Stimulated activated CD4-positive, alpha-beta T cell treated with anti-CD3 and anti-CD28 coated beads, Interleukin-12 subunit alpha, Interleukin-12 subunit beta, amount 100 ng/mL, for 4 hours (primary cell): ENCODE measurements around the gene KIRREL1.

Experiments used
- DNase-seq: peaks from one replicate; pipeline ENCODE4 v3.0.0-alpha.2; 2020

The KIRREL1 gene

DNA sequence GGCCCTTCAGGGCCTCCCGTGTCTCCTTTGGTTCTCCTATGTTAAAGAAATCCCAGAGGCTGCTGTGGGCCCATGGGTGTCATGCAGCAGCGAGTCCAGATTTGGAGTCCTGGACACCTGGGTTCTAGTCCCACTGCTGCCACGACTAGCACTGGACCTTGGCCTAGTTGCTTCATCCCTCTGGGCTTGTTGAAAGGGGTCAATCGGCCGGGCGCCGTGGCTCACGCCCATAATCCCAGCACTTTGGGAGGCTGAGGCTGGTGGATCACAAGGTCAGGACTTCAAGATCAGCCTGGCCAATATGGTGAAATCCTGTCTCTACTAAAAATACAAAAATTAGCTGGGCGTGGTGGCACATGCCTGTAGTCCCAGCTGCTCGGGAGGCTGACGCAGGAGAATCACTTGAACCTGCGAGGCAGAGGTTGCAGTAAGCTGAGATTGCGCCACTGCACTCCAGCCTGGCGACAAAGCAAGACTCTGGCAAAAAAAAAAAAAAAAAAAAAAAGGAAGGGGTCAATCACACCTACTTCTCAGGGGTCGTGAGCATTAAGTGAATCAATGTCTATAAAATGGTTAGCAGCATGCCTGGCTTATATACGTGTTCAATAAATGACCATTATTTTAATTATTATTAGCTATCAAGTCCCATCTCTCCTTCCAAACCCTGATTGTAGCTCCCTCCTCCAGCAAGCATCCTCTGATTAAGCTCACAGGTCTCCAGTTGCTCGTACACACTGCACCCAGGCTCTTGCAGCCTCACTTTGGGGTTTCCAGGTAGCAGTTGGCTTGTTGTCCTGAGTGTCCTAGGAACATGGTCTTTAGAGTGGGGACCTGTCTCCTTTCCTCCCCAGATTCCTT lies 43.8 kb downstream of the KIRREL1 start:
- no peak for DNase-seq

DNA sequence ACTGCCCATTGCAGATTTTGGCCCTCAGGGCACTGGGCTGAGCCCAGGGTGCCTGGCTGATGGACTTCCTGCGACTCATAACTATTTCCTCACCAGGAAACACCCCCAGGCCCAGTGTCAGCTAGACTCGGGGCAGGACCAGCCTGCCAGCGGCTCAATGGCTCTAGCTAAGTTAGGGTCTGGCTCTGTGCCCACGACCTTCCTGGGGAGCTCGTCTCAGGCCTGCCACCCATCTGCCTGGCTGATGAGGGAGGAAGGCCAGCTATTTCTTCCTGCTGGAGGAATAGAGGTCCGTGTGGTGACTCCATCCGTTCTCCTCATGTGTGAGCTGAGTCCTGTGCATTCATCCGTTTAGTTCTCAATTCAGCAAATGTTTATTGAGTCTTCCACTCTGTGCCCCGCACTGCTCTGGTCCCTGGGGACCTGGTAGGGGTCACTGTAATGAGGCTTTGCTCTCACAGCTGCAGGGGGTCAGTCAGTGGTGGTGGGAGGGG lies 44.5 kb downstream of the KIRREL1 start:
- DNase-seq: no peak

GRCh38 chr1:158038793-158039192 lies 45.3 kb downstream of the KIRREL1 start:
- DNase-seq: no peak

DNA sequence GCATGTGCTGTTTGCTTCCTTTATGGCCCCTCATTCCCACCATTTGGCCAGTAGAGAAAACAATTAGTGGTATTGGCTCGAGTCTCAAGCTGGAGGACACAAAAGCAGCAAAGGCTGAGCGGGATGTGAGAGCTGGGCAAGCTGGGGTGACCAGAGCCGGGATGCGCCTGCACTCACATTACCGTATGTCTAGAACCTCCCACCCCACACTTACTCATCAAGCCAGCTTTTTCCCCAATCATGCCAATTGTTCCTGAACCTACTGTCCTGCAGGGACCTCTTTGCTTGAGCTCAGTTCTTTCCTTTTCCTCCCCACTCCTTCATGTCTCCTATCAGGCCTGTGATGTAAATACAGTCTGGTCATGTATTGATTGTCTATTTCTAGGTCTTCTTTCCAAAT lies 45.9 kb downstream of the KIRREL1 start:
- DNase-seq: no peak

GRCh38 chr1:158040323-158040722 lies 46.9 kb downstream of the KIRREL1 start:
- no peak for DNase-seq

DNA sequence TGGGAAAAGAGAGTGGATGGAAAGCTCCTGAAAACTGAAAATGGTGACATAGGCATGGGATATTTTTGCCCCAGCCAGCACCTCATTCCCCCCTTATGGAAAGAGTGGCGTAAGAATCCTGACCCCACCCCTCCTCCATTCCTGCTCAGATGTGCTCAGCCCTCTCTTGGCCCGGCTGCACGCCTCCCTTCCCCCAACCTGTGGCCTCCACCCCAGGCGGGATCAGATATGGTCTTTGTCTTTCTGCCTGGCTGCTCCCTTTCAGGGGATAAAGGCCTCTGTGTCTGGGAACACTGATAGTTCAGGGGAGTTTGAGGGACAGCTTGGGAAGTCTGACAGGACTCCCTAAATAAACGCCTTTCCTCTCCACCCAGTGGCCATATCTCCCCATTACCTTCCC lies 49.8 kb downstream of the KIRREL1 start:
- DNase-seq: no peak

- no peak for DNase-seq
Measured at GRCh38 chr1:158045639-158046038, 52.2 kb downstream of the KIRREL1 start.

DNA sequence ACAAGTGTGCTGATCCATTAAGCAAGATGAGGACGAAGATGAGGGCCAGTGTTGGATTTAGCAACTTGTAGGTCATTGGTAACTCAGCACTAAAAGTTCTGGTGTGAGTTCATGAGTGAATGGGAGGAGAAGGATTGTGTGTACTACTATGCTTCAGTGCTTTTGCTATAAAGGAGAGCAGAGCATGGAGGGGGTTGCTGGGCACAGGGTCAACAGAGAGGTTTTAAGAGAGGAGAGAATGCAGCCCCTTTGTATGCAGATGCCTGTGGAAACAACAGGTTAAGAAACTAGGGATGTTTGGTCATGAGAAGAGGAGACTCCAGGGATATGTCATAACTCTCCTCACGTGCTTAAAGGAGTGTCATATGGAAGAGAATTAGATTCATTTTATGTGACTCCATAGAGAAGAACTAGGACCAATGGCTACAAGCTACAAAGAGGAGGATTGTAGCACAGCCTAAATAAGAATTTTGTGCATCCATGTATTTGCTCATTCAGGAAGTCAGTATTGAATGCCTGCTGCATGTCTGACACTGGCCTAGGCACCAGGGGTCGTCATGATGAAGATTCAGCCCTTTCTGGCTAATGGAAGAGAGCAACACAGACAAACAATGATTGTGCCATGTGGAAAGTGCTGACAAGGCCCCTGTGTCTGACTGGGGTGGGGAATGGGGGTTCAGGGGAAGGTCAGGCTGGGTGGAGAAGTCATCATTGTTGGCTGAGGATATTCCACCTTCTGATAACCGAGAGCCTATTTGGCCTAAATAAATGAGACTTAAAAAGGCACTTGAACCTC lies 53.5 kb downstream of the KIRREL1 start:
- no peak for DNase-seq

DNA sequence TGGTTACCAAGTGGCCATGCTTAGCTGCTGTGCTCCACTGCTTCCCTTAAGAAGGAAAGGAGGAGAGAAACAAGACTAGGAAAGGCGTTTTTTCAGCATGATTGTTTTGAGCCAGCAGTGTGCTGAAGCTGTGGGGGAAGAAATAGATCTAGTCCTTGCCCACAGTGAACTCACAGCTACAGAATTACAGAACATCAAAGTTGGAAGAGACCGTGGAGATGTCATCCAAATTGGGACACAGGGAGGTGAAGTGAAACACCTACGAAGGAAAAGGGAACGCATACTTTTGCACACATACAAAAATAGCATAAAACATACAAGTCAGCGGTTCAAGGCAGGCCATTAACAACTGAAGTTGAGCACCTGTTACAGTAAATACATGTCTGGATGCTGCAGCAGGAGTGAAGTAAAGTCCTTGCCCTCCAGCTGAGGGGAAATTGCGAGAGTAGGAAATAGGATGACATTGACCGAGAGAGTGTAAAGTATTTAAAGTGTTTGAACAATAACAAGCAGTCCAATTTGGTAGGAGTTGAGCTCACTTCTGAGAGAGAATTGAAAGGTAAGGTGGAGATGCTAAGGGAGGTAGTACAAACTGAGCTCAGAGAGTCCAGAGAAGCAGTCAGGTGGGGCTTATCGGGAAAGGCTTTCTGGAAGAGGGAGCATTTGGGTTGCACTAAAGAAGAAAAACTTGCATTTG lies 55.1 kb downstream of the KIRREL1 start:
- DNase-seq: no peak

GRCh38 chr1:158049853-158050252 lies 56.4 kb downstream of the KIRREL1 start:
- no peak for DNase-seq

- DNase-seq: no peak
Measured at GRCh38 chr1:158053276-158053675, 59.8 kb downstream of the KIRREL1 start.

GRCh38 chr1:158054721-158055120 lies 61.3 kb downstream of the KIRREL1 start:
- no peak for DNase-seq

DNA sequence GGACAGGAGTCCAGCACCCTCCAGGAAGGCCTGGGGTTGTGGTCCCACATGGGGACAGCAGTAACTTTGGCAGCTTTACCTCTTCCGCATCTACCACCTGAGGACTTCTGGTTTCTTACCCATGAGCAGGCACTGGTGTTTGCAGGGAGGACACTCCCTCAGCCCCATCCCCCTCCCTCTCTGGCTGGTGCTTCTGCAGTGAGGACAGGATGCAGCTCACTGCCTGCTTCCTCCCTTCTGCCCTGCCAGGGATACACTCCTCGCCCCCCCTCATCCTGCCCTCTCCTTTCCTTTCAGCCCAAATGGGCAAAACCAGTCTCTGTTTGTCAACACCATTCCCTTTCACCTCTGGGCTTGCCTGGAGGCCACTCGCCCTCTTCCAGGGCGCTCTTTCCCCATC lies 62.4 kb downstream of the KIRREL1 start:
- no peak for DNase-seq

GRCh38 chr1:158056498-158056897 lies 63.1 kb downstream of the KIRREL1 start:
- DNase-seq: no peak

DNA sequence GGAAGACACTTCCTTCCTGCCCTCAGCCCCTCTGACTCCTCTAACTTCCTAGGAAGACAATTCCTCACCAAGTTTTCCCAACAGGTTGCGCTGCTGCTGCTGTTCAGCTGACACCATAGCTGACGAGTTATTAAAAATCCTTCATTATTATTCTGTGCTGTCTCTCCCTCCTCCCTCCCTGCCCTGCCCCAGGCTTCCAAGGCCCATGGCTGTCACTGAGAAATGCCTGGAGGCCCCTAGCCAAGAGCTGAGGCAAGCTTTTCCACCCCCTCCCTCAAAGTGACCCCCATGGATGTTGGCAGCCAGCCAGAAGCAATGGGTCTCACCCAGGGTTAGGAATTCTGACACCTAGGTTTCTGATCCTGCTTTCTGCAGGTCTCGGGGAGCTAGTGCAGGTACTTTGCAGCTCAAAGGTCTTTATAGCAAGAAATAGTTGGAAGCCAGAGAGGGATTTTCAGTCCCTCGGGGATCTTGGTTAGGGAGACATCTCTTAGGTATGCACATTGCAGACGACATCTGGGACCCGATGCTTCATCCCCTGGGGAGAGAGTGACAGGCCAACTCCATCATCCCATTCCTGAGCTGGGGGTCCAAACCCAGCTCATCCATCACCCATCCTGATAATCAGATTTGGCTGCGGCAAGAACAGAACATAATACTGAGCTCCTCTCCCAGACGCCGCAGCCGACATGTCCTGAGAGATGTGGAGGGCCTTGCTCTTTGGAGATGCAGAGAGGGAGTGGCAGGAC lies 65.0 kb downstream of the KIRREL1 start:
- DNase-seq: no peak

DNA sequence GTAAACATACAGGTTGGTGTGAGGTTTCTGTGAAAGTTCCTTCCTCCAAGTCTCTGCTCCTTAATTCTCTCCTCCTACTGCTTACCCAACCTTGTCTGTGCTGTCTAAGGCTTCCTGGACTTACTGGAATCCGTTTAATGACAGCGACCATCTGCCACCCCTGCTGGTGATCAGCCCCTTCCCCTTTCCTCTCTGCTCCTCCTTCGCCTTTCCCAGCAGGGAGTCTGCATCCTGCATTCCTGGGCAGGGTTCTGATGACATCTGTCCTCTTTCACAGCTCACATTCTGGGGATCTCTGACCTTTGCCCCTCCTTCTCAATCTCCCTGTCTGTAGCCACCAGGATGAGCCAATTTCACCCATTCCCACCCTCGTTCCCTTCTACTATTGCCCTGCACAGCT lies 66.5 kb downstream of the KIRREL1 start:
- no peak for DNase-seq

DNA sequence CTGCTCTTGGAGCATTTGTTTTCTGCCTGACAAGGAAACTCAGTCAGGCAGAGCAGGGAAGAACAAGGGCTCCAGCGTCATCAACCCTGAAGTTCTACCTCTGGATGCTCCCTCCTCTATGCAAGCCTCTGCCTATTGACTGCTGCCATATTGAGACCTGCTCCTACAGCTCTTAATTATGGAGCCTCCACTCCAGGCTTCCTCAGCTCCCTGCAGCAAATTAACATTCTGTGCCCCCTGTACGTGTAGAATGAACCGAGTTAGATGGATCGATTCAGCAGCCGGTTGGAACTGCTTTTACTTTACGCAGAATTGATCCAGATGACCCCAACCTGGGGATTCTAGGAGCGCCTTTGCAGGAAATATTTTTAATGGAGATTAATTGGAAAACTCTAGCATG lies 68.7 kb downstream of the KIRREL1 start:
- no peak for DNase-seq

- no peak for DNase-seq
Measured at GRCh38 chr1:158067662-158068061, 74.2 kb downstream of the KIRREL1 start.

DNA sequence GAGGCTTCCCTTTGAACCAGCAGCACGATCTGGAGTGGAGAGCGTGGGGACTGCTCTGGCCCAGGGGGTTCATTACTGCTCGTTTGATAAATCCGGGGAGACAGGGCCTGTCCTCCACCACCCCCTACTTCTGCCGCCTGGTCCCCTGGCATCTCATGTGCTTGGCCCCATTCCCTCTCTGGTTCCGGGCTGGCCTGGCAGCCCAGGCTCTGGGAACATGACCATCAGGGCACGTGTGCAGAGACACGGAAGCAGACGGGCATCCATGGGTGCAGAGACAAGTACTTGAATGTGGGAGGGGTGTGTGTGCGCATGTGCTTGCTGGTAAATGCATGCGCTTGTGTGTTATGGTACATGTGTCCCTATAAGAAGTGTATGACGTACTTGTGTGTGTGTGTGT lies 75.5 kb downstream of the KIRREL1 start:
- no peak for DNase-seq

GRCh38 chr1:158071138-158071537 lies 77.7 kb downstream of the KIRREL1 start:
- no peak for DNase-seq

GRCh38 chr1:158075078-158075477 lies 81.6 kb downstream of the KIRREL1 start:
- no peak for DNase-seq

DNA sequence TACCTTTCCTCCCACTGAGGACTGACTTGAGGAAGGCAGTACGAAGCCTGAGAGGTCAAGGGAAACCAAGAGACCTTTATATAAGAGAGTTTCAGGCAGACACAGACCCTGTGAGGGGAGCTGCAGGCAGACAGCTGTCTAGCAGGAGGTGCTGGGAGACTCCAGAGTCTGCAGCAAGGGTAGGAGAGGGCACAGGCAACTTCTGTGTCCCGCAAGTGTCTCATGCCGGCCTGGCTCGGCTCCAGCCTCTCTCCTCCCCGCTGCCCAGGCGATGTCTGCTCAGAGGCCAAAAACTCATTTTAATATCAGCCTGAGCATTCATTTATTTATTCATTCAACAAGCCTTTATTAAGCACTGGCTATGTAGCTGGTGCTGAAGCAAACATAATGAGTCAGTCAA lies 83.0 kb downstream of the KIRREL1 start:
- no peak for DNase-seq
